Cortex of kidney (tissue), 1 donor: Measurements from ENCODE around the gene SEMA3B.
"Not testable (repeated sequence)": the region's sequence is repeated elsewhere in the genome, so short reads cannot be mapped to it uniquely, and the experiment has no call there.

Experiments
- DNase-seq: peaks from one replicate; lab custom pipeline; 2025; lab: John Stamatoyannopoulos, UW

SEMA3B gene

GRCh38 chr3:50237754-50238548, 31.0 kb upstream of the SEMA3B start:
- DNase-seq: no peak

GRCh38 chr3:50238549-50239026, 30.4 kb upstream of the SEMA3B start:
- DNase-seq: no peak

GRCh38 chr3:50239649-50240048, 29.3 kb upstream of the SEMA3B start:
- no peak for DNase-seq

- DNase-seq: no peak
Measured at GRCh38 chr3:50241163-50241562, 27.8 kb upstream of the SEMA3B start.

GRCh38 chr3:50241713-50242380, 27.1 kb upstream of the SEMA3B start:
- DNase-seq: no peak

GRCh38 chr3:50242381-50242770, 26.6 kb upstream of the SEMA3B start:
- DNase-seq: no peak

- no peak for DNase-seq
Measured at GRCh38 chr3:50242851-50243542, 25.9 kb upstream of the SEMA3B start.

GRCh38 chr3:50243543-50243895, 25.4 kb upstream of the SEMA3B start:
- DNase-seq: no peak

- not testable (repeated sequence) for DNase-seq
Measured at GRCh38 chr3:50244813-50245212, 24.1 kb upstream of the SEMA3B start.

DNA sequence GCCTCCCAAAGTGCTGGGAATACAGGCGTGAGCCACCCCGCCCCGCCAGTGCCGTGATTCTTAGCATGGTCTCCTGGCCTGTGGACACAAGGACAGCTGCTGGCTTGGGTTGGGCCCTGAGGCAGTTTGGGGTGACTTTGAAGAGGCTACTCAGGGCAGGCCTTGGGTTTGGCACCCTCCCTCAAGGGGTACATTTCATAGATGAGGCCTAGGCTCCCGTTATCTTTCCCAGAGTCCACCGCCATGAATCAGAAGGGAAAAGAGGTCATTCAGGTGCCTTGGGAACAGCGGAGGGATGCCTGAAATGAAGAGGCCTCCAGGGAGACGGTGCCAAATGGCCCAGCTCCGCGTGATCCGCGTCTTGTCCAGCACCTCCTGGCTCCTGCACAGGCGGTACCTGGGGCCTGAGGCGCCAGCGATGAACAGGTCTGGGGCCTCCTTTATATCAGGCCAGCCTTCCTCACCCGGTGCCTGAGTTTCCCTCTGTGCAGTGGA, 23.6 kb upstream of the SEMA3B start:
- no peak for DNase-seq

DNA sequence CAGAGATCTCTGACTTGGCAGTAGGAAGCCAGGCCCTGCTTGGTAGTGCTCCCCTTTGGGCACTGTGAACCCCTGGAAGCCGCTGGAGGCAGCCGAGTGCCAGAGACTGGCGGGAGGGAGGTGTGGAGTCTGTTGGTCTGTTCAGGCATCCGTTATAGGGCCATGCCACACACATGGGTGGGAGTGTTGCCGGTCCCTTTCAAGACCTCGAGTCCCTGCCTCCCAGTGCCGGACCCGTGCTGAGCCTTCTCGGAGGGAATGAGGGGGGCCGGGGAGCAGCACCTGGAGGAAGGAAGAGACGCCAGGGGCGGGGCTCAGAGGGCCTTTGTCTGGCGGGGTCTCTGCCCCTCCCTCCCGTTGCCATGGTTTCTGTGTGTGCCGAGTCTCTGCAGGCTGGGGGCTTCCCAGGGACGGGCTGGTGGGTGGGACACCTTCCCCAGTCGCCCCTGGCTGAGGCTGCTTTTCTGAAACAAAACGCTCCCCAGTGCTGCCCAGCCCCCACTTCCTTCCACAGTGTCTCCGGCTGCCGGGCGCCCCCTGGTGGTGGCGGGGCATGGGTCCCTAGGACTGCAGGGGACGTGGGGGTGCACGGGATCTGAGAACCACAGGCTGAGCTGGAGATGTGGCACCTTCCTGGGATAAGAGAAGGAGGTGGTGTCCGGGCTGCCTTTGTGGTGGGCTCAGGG, 23.0 kb upstream of the SEMA3B start:
- no peak for DNase-seq

DNA sequence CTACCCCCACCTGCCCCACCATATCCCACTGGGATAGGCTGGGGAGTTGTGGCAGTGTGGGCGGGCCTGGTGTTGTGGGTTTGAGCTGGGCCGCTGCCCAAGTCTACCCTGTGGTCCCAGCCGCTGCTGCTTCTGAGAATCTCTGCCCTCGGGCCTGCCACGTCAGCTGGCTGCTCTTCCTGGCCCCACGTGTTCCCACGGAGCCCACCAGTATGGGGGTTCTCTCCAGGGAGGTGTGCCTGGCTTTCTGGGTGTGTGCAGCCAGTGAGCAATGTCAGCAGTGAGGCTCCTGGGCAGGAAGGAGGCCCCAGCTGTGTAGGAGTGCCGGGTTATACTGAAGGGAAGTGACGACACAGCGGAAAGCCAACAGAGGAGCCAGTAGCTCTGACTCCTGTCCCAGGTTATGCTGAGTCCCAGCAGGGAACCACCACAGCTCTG, 22.4 kb upstream of the SEMA3B start:
- DNase-seq: no peak

DNA sequence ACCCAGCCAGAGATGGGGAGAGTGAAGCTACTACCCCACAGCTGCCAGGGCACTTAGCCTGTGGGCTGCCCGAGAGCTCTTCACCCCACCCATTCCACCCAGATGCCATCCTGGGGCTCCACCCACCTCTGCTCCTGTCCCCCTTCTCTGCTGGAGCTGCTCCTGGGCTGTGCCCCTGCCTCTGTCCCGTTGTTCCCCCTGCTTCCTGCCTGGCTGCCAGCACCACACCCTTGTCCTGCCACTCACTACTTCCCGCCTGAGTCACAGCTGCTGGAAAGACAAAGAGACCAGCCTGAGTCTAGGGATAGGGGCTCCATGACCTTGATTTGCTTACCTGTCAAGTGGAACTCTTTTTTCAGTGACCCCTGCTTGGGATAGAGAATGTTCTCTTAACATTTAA, 20.6 kb upstream of the SEMA3B start:
- DNase-seq: no peak

DNA sequence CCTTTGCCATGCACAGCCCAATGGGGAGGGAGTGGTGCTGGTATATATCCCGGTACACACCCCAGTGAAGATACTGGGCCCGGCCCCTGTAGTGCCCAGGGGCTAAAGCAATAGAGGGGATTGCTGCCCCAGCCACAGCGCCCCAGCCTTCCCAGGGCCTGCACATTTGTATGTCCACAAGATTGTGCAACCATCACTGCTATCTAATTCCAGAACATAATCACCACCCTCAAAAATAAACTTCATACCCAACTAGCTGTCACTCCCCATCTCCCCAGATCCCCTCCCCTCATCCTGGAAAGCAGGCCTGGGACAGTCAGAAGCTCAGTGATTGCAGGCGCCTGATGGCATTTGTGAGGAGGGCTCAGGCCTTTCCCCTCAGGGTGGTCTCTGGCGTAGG, 19.5 kb upstream of the SEMA3B start:
- DNase-seq: no peak

DNA sequence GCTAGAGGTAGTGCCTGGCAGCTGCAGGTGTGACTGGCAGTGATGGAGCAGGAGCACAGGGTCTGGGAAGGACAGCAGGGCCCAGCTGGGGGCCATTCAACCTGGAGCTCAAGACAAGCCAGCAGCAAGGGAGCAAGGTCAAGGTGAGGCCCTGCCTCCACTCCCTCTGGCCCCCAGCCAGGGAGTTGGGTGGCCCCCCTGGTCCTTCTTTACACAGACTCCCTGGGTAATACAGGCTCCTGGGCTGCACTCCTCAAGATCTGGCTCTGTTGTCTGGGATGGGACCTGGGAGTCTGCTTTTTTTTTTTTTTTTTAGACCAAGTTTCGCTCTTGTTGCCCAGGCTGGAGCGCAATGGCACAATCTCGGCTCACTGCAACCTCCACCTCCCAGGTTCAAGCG, 18.4 kb upstream of the SEMA3B start:
- DNase-seq: no peak

DNA sequence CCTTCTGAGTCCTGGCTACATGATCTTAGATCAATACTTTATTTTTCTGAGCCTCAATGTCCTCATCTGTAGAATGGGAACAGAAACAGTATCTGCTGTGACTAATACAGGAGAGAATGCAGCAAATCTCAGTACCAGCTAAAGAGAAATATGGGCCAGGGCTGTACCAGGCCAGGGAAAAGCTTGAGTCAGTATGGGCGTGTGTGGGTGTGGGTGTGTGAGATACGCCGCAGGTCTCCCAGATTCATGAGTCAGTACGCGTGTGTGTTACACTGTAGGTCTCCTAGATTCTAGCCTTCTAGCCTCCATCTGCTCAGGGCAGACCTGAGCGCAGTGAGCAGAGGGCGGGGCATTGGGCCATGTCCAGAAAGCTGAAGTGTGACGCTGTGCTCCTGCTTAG, 17.7 kb upstream of the SEMA3B start:
- DNase-seq: no peak

GRCh38 chr3:50254577-50255250, 14.2 kb upstream of the SEMA3B start:
- DNase-seq: no peak

DNA sequence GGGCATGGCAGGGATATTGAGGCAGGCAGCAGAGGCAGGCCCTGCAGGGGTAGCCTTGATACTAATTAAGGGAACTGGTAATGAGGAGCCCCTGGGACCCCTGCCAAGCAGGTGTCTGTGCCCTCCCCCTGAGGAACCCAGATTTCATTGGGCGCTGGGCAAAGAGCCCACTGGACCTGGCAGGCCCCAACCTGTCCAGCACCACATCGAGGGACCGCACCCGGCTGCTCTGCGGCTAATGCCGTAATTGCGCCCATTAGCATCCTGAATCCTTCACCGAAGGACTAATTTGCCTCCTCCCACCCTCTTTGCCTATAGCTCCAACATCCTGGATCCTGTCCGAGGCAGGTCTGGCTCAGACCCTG, 13.7 kb upstream of the SEMA3B start:
- DNase-seq: no peak

DNA sequence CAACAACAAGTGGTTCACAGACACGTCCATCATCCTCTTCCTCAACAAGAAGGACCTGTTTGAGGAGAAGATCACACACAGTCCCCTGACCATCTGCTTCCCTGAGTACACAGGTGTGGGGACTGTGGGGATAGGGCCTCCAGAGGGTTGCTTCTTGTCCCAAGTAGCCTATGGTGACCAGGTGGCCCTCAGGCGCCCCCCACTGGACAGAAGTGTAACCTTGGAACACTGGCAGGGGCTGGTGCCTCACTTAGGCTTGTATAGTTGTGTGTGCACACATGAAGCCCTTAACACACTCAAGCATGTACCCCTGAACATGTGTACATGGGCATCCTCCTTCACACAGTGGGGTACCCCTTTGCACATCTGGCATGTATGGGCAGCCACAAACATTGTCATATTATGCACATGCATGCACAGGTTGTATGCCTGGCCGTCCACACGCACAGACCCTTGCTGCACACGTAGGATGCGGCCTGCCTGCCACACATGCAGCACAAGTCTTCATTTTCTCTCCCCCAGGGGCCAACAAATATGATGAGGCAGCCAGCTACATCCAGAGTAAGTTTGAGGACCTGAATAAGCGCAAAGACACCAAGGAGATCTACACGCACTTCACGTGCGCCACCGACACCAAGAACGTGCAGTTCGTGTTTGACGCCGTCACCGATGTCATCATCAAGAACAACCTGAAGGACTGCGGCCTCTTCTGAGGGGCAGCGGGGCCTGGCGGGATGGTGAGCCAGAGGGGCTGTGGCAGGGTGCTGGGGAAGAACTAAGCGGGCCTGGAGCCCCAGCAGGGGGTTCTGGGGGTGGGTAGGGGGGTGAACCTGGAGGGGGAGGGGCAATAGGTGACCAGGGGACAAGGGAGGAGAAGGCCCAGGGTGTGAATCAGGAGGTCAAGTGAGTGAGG, 11.7 kb upstream of the SEMA3B start:
- DNase-seq: no peak

- DNase-seq: no peak
Measured at GRCh38 chr3:50258029-50258680, 10.8 kb upstream of the SEMA3B start.
